Hepatocyte (in vitro differentiated cells): ENCODE data around the gene AKAP1. TPM values are rescaled to one million over a fixed set of nuclear protein-coding genes. Genes with fewer than 3 reads are reported as not detected.

Experiments
- DNase-seq: peaks from one replicate; pipeline ENCODE4 v3.0.0-alpha.2; 2016; ENCODE audit warnings: low spot score
- H2AFZ ChIP-seq: fragments of 200-600 bp; sonication (generic); 2 replicates; pipeline ENCODE4 v1.6.0; 2016; ENCODE audit warnings: antibody characterized with exemption, mild to moderate bottlenecking
- H3K27ac ChIP-seq: fragments of 200-600 bp; sonication (generic); 2 replicates; pipeline ENCODE4 v1.5.1; 2016; ENCODE audit warnings: mild to moderate bottlenecking
- H3K27me3 ChIP-seq: fragments of 200-600 bp; sonication (generic); 2 replicates; pipeline ENCODE4 v1.6.1; 2016
- H3K36me3 ChIP-seq: fragments of 200-600 bp; sonication (generic); replicated peaks from 2 replicates; pipeline ENCODE4 v1.5.1; 2016; ENCODE audit warnings: low read depth; ENCODE audit not compliant: insufficient read depth
- H3K4me1 ChIP-seq: fragments of 200-600 bp; sonication (generic); 2 replicates; pipeline ENCODE4 v1.5.1; 2016; ENCODE audit warnings: mild to moderate bottlenecking, moderate library complexity; ENCODE audit not compliant: insufficient read depth
- H3K4me2 ChIP-seq: fragments of 200-600 bp; sonication (generic); 2 replicates; pipeline ENCODE4 v1.6.0; 2016
- H3K4me3 ChIP-seq: fragments of 200-600 bp; sonication (generic); 2 replicates; pipeline ENCODE4 v1.5.1; 2016; ENCODE audit warnings: mild to moderate bottlenecking
- H3K79me2 ChIP-seq: fragments of 200-600 bp; sonication (generic); 2 replicates; pipeline ENCODE4 v1.6.0; 2017; ENCODE audit warnings: mild to moderate bottlenecking
- H3K9me2 ChIP-seq: fragments of 200-600 bp; sonication (generic); replicated peaks from 2 replicates; pipeline ENCODE4 v1.6.0; 2017; ENCODE audit warnings: mild to moderate bottlenecking; ENCODE audit not compliant: insufficient read depth
- H3K9me3 ChIP-seq: fragments of 200-600 bp; sonication (generic); 2 replicates; pipeline ENCODE4 v1.5.1; 2016; ENCODE audit warnings: low read depth, mild to moderate bottlenecking
- H4K20me1 ChIP-seq: fragments of 200-600 bp; sonication (generic); 2 replicates; pipeline ENCODE4 v1.6.0; 2016; ENCODE audit warnings: mild to moderate bottlenecking; ENCODE audit not compliant: insufficient read depth, poor library complexity, severe bottlenecking
- EZH2 ChIP-seq: fragments of 200-600 bp; sonication (generic); IDR thresholded peaks from 2 replicates; pipeline ENCODE4 v1.6.1; 2016; ENCODE audit warnings: antibody characterized with exemption, mild to moderate bottlenecking, borderline replicate concordance
- EZH2phosphoT487 ChIP-seq: fragments of 200-600 bp; sonication (generic); IDR thresholded peaks from one replicate; pipeline ENCODE4 v1.6.1; 2018; ENCODE audit warnings: antibody characterized with exemption, mild to moderate bottlenecking, low read depth, moderate library complexity; ENCODE audit not compliant: unreplicated experiment, severe bottlenecking
- WGBS: methylation state at CpG from one replicate; pipeline ENCODE4 v1.1.6; 2016; ENCODE audit warnings: low lambda C conversion rate; ENCODE audit errors: missing lambda C conversion rate; 5-methylcytosine and 5-hydroxymethylcytosine counted together
- polyA plus RNA-seq: library from polyadenylated mRNA; unstranded; fragments of >200 nt; fragmentation: Nextera tagmentation; extraction: Ambion mirVana; gene quantifications from 2 replicates; pipeline ENCODE4 v1.2.1, GENCODE V29; 2016
- total RNA-seq: library from RNA; depleted of rRNA; stranded (reverse); fragments of >200 nt; gene quantifications from 2 replicates; pipeline ENCODE4 v1.2.3, GENCODE V29; 2014
- TF ChIP-seq, protein P1 (sequence below): fragments of 200-600 bp; sonication (generic); IDR thresholded peaks from 2 replicates; pipeline ENCODE4 v1.5.1; 2016; ENCODE audit warnings: antibody characterized with exemption, mild to moderate bottlenecking; ENCODE audit not compliant: poor library complexity

Gene AKAP1
- total and polyA plus RNA-seq, 2 experiments from 2014 or later = 33.0 to 46.7 TPM

DNA sequence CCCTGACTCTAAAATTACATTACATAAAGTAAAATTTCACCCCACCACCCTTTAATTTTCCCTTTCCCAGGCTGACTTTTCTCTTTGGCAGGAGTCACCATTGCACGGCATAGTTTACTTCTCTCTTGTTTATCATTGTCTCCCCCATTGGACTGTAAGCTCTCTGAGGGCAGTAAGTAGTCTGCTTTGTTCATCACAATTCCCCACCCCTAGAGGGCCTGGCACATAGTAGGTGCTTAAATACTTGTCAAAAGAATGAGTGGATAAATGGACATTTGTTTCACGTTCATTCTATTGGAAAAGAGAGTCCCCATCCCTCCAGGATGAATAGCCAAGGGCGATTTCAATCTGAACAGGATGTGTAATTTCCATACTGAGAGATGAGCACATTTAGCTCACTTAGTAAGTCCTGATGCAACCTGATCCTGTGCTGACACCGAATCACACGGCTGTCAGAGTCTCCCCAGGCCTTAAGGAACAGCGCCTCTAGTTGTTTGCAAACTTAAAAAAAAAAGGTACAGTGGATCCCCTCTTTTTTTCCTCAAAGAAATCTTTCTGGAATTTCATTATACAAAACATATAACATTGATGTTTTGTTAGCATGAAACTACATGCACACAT is 54.0 kb downstream of the AKAP1 start:
- no peaks in the 10 kb centered on the region for H3K79me2 ChIP-seq
- WGBS = 80% methylated on average over 6 of the region's 6 CpGs

DNA sequence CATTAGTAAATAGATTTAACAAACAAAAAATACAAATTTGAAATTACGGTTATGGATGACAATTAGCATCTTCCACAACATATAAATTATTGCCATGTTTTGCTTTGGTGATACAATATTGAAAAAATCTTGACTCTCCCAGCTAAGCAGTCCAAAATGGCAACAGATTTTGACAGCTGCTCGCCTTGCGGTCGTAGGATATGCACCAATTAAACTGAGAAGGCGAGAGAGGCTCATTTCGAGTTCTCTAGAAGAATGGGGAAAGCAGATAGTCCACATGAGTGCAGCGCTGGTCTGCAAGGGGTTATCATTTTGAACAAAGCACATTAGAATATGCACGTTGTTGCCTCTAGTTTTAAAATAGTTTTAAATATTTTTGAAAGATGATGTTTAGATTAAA is 55.3 kb downstream of the AKAP1 start:
- no peaks in the 10 kb centered on the region for H4K20me1 ChIP-seq
- no peaks in the 10 kb centered on the region for H3K27me3 ChIP-seq
- no peak overlapping the region for H2AFZ ChIP-seq
- H3K4me3 ChIP-seq = no peak overlapping the region
- no peaks in the 10 kb centered on the region for H3K79me2 ChIP-seq
- TF ChIP-seq EZH2 (no peak), EZH2phosphoT487 (no peak)
- TF ChIP-seq, protein P1, sequence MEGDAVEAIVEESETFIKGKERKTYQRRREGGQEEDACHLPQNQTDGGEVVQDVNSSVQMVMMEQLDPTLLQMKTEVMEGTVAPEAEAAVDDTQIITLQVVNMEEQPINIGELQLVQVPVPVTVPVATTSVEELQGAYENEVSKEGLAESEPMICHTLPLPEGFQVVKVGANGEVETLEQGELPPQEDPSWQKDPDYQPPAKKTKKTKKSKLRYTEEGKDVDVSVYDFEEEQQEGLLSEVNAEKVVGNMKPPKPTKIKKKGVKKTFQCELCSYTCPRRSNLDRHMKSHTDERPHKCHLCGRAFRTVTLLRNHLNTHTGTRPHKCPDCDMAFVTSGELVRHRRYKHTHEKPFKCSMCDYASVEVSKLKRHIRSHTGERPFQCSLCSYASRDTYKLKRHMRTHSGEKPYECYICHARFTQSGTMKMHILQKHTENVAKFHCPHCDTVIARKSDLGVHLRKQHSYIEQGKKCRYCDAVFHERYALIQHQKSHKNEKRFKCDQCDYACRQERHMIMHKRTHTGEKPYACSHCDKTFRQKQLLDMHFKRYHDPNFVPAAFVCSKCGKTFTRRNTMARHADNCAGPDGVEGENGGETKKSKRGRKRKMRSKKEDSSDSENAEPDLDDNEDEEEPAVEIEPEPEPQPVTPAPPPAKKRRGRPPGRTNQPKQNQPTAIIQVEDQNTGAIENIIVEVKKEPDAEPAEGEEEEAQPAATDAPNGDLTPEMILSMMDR = no peak
- no peaks in the 10 kb centered on the region for H3K36me3 ChIP-seq
- no peaks in the 10 kb centered on the region for H3K9me3 ChIP-seq
- no peak overlapping the region for H3K27ac ChIP-seq
- 87% methylated on average over 8 of the region's 8 CpGs for WGBS
- H3K9me2 ChIP-seq = no peaks in the 10 kb centered on the region
- no peak overlapping the region for H3K4me2 ChIP-seq
- no peak for DNase-seq
- no peaks in the 10 kb centered on the region for H3K4me1 ChIP-seq

More for the DNA sequence above, 54.0 kb downstream of the AKAP1 start:
- no peaks in the 10 kb centered on the region for H3K36me3 ChIP-seq
- no peak overlapping the region for H2AFZ ChIP-seq
- no peak overlapping the region for H3K4me3 ChIP-seq
- TF ChIP-seq EZH2phosphoT487 (no peak), EZH2 (no peak)
- TF ChIP-seq, protein P1 = no peak
- H3K27me3 ChIP-seq = no peaks in the 10 kb centered on the region
- no peaks in the 10 kb centered on the region for H3K9me3 ChIP-seq
- no peak for DNase-seq
- H3K27ac ChIP-seq = no peak overlapping the region
- no peaks in the 10 kb centered on the region for H4K20me1 ChIP-seq
- no peaks in the 10 kb centered on the region for H3K9me2 ChIP-seq
- H3K4me1 ChIP-seq = no peaks in the 10 kb centered on the region
- H3K4me2 ChIP-seq = no peak overlapping the region

DNA sequence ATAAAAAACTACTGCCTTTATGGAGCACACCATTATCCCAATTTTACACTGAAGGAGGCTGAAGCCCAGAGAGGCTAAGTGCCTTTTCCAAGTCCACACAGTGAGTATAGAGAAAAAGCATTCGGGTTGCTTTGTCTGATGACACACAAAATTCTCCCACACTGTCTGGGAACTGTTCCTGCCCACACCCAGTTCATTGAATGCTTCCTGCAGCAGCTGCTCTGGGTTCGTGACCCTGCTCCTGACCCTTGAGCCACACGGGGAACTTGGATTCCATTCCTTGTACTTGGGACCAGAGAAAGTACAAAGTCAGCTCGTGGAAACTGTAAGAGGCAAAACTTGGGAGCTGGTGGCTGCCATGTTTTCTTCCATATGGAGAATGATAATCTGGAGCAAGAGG is 57.9 kb downstream of the AKAP1 start:
- Histone ChIP-seq H3K27me3 (no peaks in the 10 kb centered on the region), H3K27ac (no peak overlapping the region), H3K4me3 (no peak overlapping the region), H2AFZ (no peak overlapping the region), H3K4me1 (no peaks in the 10 kb centered on the region), H4K20me1 (no peaks in the 10 kb centered on the region), H3K9me2 (no peaks in the 10 kb centered on the region), H3K9me3 (no peaks in the 10 kb centered on the region), H3K4me2 (no peak overlapping the region), H3K36me3 (no peaks in the 10 kb centered on the region), H3K79me2 (no peaks in the 10 kb centered on the region)
- TF ChIP-seq, protein P1 = no peak
- no peak for DNase-seq
- 50% methylated on average over 4 of the region's 4 CpGs for WGBS

DNA sequence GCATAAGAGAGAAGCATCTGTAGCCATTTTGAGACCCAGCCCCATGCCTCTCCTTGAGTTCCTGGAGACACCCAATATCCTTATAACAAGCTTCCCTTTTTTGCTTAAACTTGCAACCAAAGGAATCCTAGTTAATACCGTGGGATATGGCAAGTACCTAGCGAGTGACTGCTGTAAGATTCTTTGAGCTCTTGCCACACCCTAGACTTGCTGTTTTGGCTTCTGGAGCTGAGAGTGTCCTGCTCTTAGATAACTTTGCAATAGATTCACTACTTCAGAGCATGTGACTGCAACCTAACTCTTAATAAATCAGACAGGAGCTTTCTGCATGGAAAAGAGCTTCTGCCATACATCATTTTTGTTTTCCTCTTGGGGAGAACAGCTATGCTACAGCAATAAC is 58.3 kb downstream of the AKAP1 start:
- H2AFZ ChIP-seq = no peak overlapping the region
- H4K20me1 ChIP-seq = no peaks in the 10 kb centered on the region
- H3K4me2 ChIP-seq = no peak overlapping the region
- no peak overlapping the region for H3K27ac ChIP-seq
- no peaks in the 10 kb centered on the region for H3K9me3 ChIP-seq
- no peak overlapping the region for H3K4me3 ChIP-seq
- 76% methylated on average over 2 of the region's 2 CpGs for WGBS
- no peak for TF ChIP-seq EZH2
- TF ChIP-seq, protein P1 = no peak
- TF ChIP-seq EZH2phosphoT487 = no peak
- H3K4me1 ChIP-seq = no peaks in the 10 kb centered on the region
- no peaks in the 10 kb centered on the region for H3K27me3 ChIP-seq
- H3K36me3 ChIP-seq = no peaks in the 10 kb centered on the region
- H3K79me2 ChIP-seq = no peaks in the 10 kb centered on the region
- no peak for DNase-seq
- no peaks in the 10 kb centered on the region for H3K9me2 ChIP-seq
